A673 (cell line): ENCODE data around the gene CRACR2B. TPM values are rescaled to one million over a fixed set of nuclear protein-coding genes. Genes with fewer than 3 reads are reported as not detected.
A peak's percentile ranks its signal among the peaks of the same experiment; 100 is the strongest.

ENCODE experiments used
- BruUV-seq: library from RNA; stranded (reverse); fragments of 400-500 nt; replicated peaks from 2 replicates; lab custom pipeline; 2021; lab: Mats Ljungman, UMichigan
- CTCF ChIA-PET: fragments of 300-600 bp; sonication (Branson Sonifier 250); formaldehyde crosslinking; loops from one replicate; lab custom pipeline; 2022; ENCODE audit warnings: antibody characterized with exemption; lab: Charles Lee
- POLR2A ChIA-PET: fragments of 300-600 bp; sonication (Branson Sonifier 250); formaldehyde crosslinking; loops from one replicate; lab custom pipeline; 2022; ENCODE audit warnings: antibody characterized with exemption; ENCODE audit not compliant: low non-redundant PET; lab: Charles Lee
- DNase-seq: peaks from one replicate; pipeline ENCODE4 v3.0.0-alpha.2; 2015; ENCODE audit warnings: low spot score
- H3K27ac ChIP-seq: fragments of 200-600 bp; sonication (generic); 2 replicates; pipeline ENCODE4 v1.5.1; 2016; ENCODE audit warnings: mixed run types, low read depth, mild to moderate bottlenecking, mixed read lengths, antibody characterized with exemption, low read length; ENCODE audit not compliant: poor library complexity, severe bottlenecking
- H3K27me3 ChIP-seq: fragments of 200-600 bp; sonication (generic); replicated peaks from 2 replicates; pipeline ENCODE4 v1.6.1; 2017; ENCODE audit warnings: mixed run types, low read depth, mild to moderate bottlenecking, mixed read lengths, antibody characterized with exemption, low read length; ENCODE audit not compliant: insufficient read depth, poor library complexity
- H3K36me3 ChIP-seq: fragments of 200-600 bp; sonication (generic); 2 replicates; pipeline ENCODE4 v1.6.1; 2016; ENCODE audit warnings: mixed run types, mild to moderate bottlenecking, mixed read lengths, antibody characterized with exemption, low read length; ENCODE audit not compliant: insufficient read depth, poor library complexity, severe bottlenecking
- H3K4me1 ChIP-seq: fragments of 200-600 bp; sonication (generic); 2 replicates; pipeline ENCODE4 v1.6.1; 2017; ENCODE audit warnings: mixed run types, mild to moderate bottlenecking, mixed read lengths, antibody characterized with exemption, low read length; ENCODE audit not compliant: insufficient read depth, poor library complexity, severe bottlenecking
- H3K4me3 ChIP-seq: fragments of 200-600 bp; sonication (generic); 2 replicates; pipeline ENCODE4 v1.5.1; 2016; ENCODE audit warnings: low read depth, mixed run types, mild to moderate bottlenecking, mixed read lengths, low read length; ENCODE audit not compliant: poor library complexity, severe bottlenecking
- H3K9me3 ChIP-seq: fragments of 200-600 bp; sonication (generic); 2 replicates; pipeline ENCODE4 v1.6.1; 2016; ENCODE audit warnings: mixed run types, low read depth, mild to moderate bottlenecking, mixed read lengths, antibody characterized with exemption, low read length; ENCODE audit not compliant: poor library complexity, severe bottlenecking
- CTCF ChIP-seq: fragments of 300-800, 200-600 bp; sonication (generic); conservative IDR thresholded peaks from 2 replicates; pipeline ENCODE4 v1.5.1; 2017; ENCODE audit warnings: low read depth, mild to moderate bottlenecking, antibody characterized with exemption, low read length, moderate library complexity, mixed read lengths
- EZH2 ChIP-seq: fragments of 200-600 bp; sonication (generic); IDR thresholded peaks from 2 replicates; pipeline ENCODE4 v1.6.1; 2017; ENCODE audit warnings: borderline replicate concordance, low read depth, mild to moderate bottlenecking, mixed read lengths, antibody characterized with exemption, low read length; ENCODE audit not compliant: poor library complexity, severe bottlenecking
- intact Hi-C: fragments of 100-400 bp; cut with micrococcal nuclease; formaldehyde crosslinking; loops from one replicate; pipeline ENCODE4 v1.10.0; 2022; ENCODE audit not compliant: unreplicated experiment
- total RNA-seq: library from RNA; stranded (reverse); gene quantifications from 2 replicates; pipeline ENCODE4 v1.2.3, GENCODE V29; 2021

Gene CRACR2B
- total RNA-seq, 1 experiment from 2014 or later: 1.1 TPM

- H3K4me3 ChIP-seq: peak overlapping the region; percentile 35
- no peaks in the 10 kb centered on the region for H3K27me3 ChIP-seq
- no TSS peak for BruUV-seq
- peaks cover 4% of the 10 kb centered on the region for H3K36me3 ChIP-seq
- H3K27ac ChIP-seq: no peak overlapping the region
- DNase-seq: no peak
- intact Hi-C loops: no loop called here
- POLR2A ChIA-PET: no interaction called here
- no peaks in the 10 kb centered on the region for H3K9me3 ChIP-seq
- CTCF ChIA-PET: no interaction called here
- TF ChIP-seq EZH2 (no peak), CTCF (no peak)
- H3K4me1 ChIP-seq: peaks cover 23% of the 10 kb centered on the region
Observed at GRCh38 chr11:827146-827896, 398 bp upstream of the CRACR2B start.

DNA sequence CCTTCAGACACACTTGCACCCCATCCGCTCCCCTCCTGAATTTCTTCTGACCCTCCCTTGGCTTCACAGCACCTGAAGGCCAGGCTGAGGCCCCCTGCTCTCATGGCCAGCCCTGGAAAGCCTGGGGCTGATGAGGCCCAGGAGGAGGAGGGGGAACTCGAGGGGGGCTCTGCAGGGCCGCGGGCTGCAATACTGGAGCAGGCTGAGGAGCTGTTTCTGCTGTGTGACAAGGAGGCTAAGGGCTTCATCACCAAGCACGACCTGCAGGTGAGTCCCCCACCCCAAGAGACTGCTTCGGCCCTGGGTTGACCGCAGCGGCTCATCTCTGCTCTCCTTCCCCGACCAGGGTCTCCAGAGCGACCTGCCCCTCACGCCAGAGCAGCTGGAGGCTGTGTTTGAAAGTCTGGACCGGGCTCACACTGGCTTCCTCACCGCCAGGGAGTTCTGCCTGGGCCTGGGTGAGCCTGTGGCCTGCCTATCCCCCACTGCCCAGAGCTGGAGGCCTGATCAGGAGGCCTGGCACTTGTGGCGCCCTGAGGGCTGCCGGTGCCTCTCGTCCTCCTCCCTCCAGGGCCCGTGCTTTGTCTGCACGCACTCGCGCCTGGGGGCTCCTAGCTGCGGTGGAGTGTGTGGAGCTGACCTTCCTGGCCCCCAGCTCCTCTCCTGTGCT, 922 bp downstream of the CRACR2B start:
- intact Hi-C loops: no loop called here
- POLR2A ChIA-PET: interaction anchor here (0.5 kb wide), 1 partner anchor 10 kb away, joined by 3 read pairs; no protein-coding TSS in a partner anchor
- Histone ChIP-seq H3K36me3 (peaks cover 4% of the 10 kb centered on the region), H3K9me3 (no peaks in the 10 kb centered on the region), H3K4me3 (no peak overlapping the region), H3K4me1 (peaks cover 25% of the 10 kb centered on the region), H3K27ac (no peak overlapping the region), H3K27me3 (no peaks in the 10 kb centered on the region)
- CTCF ChIA-PET: no interaction called here
- BruUV-seq: no TSS peak
- DNase-seq: no peak
- TF ChIP-seq EZH2 (no peak), CTCF (no peak)

DNA sequence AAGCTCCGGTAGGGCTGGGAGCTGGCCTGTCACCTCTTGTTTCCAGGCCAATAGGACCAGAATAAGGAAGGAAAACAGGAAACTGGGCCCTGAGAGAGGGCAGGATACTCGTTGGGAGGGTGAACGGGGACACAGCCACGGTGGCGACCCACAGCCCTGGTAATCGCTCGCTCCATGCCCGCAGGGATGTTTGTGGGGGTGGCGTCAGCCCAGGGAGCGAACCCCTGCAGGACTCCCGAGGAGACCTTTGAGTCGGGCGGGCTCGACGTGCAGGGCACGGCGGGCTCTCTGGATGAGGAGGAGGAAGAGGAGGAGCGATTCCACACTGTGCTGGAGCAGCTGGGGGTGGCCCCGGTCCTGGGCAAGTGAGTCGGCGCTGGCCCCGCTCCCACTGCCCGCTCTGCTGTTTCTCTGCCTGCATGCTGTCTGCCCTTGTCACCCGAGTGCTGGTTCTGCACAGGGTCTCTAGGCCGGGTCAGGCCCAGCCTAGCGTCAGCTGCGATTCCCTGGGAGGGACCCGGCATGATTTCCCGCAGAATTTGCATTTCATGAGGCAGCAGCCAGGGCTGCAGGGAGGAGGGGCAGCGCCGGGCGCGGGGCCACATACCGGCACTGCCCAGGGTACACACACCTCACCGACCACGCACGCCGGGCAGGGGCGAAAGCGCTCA, 1.6 kb downstream of the CRACR2B start:
- POLR2A ChIA-PET: no interaction called here
- H3K36me3 ChIP-seq: peaks cover 4% of the 10 kb centered on the region
- peaks cover 25% of the 10 kb centered on the region for H3K4me1 ChIP-seq
- H3K4me3 ChIP-seq: peak overlapping the region; percentile 49
- no peaks in the 10 kb centered on the region for H3K27me3 ChIP-seq
- no peak for DNase-seq
- BruUV-seq: no TSS peak
- CTCF ChIA-PET: no interaction called here
- intact Hi-C loops: no loop called here
- TF ChIP-seq CTCF (no peak), EZH2 (no peak)
- H3K27ac ChIP-seq: no peak overlapping the region
- H3K9me3 ChIP-seq: no peaks in the 10 kb centered on the region
